ENCODE data around the gene HSPA14. TPM values are rescaled to one million over a fixed set of nuclear protein-coding genes. Genes with fewer than 3 reads are reported as not detected.

Gene HSPA14
- total RNA-seq = 9.8 and 23.9 TPM in 2 replicates

GRCh38 chr10:14837757-14838581 lies at the start of gene HSPA14, which contains the start of the genes CDNF and MSANTD7:
HSPA14 (plus strand) TSS chr10:14838306; CDS start chr10:14838403, 97 bp downstream.
CDNF (minus strand) TSS chr10:14838037; CDS start chr10:14837946, 91 bp downstream.
MSANTD7 (plus strand) TSS chr10:14838306; CDS start chr10:14842285, 3,979 bp downstream.

GRCh38 chr10:14878266-14879123 lies 40.4 kb downstream of the HSPA14 start, which contains the start of gene SUV39H2:
SUV39H2 (plus strand) TSS chr10:14878866; CDS start chr10:14878889, 23 bp downstream.

Other genes starting within 250 kb of the HSPA14 start
- 31.6 and 50.0 TPM in 2 replicates for gene FAM107B, start 63.4 kb upstream of the HSPA14 start, total RNA-seq
- 3.1 and 3.6 TPM in 2 replicates for gene CDNF, start 269 bp upstream of the HSPA14 start, total RNA-seq
- gene MSANTD7, start within 50 bp of the HSPA14 start, total RNA-seq = 13.2 and 15.9 TPM in 2 replicates
- gene SUV39H2, start 40.6 kb downstream of the HSPA14 start, total RNA-seq = 6.8 and 12.4 TPM in 2 replicates
- 8.6 and 16.9 TPM in 2 replicates for gene DCLRE1C, start 115.8 kb downstream of the HSPA14 start, total RNA-seq
- gene MEIG1, start 121.1 kb downstream of the HSPA14 start, total RNA-seq = 0.50 TPM in 1 of 2 replicates, not detected in the other
- gene OLAH, start 205.6 kb downstream of the HSPA14 start, total RNA-seq = not detected in 2 replicates